GM19099 (cell line): ENCODE results near the gene DCST2.

Experiments
- POLR2A ChIP-seq: IDR thresholded peaks from 3 replicates; pipeline ENCODE4 v1.6.1; 2011; ENCODE audit warnings: low read depth; ENCODE audit not compliant: insufficient read length; ENCODE audit errors: extremely low read depth

Gene DCST2

DNA sequence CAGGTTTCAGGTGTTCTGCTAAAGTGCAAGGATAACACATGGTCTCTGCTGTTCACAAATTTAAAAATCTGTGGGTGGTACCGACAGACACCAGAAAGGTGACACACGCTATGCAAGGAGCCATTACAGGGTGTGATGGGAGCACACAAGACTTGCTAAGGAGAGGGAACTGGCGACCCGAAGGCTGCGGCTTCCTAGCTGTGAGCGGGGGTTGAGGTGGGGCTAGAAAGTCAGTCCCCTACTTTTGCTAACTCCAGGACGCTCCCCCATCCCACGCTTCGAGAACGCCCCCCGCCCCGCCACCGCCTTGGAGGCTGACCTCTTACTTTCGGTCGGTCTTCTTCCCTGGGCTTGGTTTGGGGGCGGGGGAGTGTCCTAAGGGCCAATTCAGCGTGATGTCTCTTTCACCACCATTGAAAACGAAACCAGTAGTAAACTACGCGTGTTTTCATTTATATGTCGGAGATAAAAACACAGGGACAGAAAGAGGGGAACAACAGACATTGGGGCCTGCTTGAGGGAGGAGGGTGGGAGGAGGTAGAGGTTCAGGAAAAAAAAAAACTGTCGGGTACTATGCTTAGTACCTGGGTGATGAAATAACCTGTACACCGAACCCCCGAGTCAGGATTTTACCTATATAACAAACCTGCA is 58.0 kb downstream of the DCST2 start:
- peak; percentile 45 for TF ChIP-seq POLR2A

GRCh38 chr1:154974808-154975408 is 58.7 kb downstream of the DCST2 start:
- TF ChIP-seq POLR2A = peak; percentile 51

GRCh38 chr1:154974102-154974807 is 59.3 kb downstream of the DCST2 start, which contains the start of gene CKS1B:
Gene CKS1B, plus strand, starts transcription at chr1:154974681. Its CDS starts 65 bp downstream, at chr1:154974746.
- TF ChIP-seq POLR2A = peak; percentile 73

DNA sequence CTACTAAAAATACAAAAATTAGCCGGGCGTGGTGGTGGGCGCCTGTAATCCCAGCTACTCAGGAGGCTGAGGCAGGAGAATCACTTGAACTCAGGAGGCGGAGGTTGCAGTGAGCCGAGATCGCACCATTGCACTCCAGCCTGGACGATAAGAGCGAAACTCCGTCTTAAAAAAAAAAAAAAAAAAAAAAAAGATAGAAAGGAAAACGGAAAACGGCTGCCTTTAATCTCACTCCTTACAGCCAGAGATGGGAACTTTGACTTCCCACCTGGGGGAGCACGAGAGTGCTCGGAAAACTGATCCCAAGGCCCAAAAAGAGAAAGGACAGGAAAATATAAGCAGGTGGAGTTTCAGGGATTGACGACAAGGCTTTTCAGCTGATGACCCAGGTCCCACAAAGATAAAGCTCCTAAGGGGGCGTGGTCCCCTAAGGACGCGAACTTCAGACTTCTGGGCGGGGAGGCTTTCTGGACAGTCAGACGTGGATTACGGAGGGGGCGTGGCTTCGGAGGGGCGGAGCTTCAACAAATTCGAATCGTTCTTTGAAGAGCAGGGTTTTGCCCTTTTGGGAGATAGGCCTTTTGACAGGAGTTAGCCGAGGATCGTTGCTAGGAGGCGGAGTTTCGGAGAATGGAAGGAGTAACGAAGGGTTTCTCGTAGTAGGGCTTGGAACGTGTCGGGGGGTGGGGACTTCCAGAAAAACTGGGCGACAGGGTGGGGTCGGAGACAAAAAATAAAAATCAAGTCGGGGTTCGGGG is 60.1 kb downstream of the DCST2 start:
- TF ChIP-seq POLR2A = peak; percentile 58

GRCh38 chr1:154972517-154973343 is 60.9 kb downstream of the DCST2 start:
- no peak for TF ChIP-seq POLR2A

DNA sequence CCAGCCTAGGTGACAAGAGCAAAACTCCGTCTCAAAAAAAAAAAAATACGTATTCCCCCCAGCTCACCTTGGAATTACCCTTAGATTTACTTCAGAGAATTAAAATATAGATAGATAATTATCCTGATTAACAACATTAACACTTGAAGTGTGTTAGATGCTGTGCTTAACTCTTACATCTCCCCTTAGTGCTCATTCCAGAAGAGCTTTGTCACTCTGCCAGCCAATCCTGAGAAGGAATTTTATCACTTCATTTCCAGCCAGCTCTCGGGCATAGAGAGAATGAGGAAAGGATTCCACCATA is 61.4 kb downstream of the DCST2 start:
- no peak for TF ChIP-seq POLR2A

GRCh38 chr1:154971341-154971998 is 62.1 kb downstream of the DCST2 start:
- TF ChIP-seq POLR2A = no peak

DNA sequence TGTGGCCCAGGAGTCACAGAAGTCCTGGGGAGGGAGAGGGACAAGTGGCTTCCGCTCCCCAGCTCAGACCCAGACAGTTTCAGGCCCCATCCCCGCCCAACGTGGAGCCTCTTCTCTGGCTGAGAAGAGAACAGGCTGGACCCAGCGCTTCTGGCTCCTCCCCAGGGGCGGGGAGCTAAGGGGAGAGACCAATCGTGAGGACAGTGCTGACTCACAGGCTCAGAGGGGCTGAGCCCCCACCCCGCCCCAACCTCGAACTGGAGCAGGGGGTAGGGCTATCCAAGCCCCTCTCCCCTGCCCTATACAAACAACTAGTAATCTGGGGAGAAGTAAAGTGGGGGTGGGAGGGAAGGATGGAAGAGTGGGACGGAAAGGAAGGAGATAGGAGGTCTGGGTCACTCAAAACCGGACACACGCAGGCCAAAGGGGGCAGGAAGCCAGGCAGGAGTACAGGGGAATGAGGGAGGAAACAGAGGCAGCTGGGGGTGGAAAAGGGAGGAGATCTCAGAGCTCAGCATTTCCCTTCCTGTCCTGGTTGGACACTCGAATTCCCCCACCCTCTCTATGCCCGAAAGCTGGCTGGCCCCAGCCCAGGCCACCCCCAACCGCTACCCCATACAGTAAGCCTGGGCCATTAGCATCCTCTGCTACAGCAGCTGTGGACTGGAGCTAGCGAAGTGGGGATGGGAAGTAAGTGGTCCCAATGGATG is 62.8 kb downstream of the DCST2 start, which contains the start of gene SHC1:
Gene SHC1, minus strand, starts transcription at position 117 of the 710 bp plus-strand sequence. CDS start 221 bp downstream, outside the sequence.
- TF ChIP-seq POLR2A = peak; percentile 45

DNA sequence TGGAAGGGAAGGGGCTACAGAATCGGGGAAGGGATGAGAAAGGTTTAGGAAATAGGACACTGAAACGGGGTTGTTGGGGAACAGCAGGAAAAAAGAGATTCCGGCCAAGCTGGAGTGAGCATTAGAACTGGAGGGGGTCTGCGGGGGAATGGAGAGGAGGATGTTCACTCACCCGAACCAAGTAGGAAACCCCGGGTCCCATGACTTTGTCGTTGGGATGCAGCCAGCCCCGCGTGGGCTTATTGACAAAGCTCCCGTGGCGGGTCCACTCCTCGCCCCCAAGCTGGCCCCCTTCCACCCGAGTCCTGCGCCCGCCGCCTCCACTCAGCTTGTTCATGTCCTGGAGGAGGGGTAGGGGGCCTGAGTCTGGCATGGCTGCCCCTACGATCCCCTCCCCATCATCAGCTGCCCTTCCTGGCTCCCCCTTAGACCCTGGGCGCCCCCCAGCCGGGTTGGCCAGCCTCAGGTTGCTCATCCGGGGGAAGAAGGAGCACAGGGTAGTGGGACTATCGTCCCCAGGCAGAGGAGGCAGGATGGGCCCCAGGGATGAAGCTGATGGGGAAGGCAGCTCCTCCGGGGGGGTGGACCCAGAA is 63.6 kb downstream of the DCST2 start:
- no peak for TF ChIP-seq POLR2A

DNA sequence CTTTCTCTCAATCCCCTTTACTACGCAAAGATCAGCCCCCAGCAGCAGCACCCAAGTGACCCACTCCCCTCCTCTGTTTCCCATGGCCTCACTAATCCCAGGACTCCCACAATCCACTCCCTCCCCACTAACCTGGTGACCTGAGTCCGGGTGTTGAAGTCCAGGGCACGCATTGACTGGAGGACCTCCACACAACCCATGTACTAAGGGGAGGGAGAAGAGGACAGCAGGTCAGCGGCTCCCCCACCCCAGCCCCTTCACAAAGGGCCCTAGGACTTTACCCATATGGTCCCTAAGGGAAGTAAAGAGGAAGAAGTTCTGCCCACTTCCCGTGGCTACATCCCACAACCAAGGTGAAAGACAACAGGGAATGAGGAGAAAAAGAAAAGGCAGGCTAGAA is 64.3 kb downstream of the DCST2 start:
- no peak for TF ChIP-seq POLR2A

DNA sequence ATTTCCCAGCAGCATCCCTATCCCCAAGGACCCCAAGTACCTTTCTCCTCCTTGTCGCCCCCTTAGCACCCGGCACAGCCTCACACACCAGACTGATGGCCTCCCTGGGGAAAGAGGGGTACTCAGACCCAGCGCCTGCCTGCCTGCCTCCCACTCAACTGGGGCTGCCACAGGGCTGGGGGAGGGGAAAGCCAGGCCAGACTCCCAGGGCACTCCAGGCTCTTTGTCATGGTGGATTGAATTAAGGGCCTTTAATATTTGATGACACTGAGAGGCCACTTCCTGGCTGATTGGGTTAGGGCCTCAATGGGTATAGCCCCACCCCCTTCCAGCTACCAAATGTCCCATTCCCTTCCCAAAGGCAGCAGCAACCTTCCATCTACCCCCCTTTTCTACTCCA is 64.8 kb downstream of the DCST2 start:
- no peak for TF ChIP-seq POLR2A
